ENCODE measurements around the gene SYNPO. TPM values are rescaled to one million over a fixed set of nuclear protein-coding genes. Genes with fewer than 3 reads are reported as not detected.

SYNPO gene
- polyA plus RNA-seq, 1 of the 3 experiments (the other 2 are of a cell fraction) = 5.1 TPM

DNA sequence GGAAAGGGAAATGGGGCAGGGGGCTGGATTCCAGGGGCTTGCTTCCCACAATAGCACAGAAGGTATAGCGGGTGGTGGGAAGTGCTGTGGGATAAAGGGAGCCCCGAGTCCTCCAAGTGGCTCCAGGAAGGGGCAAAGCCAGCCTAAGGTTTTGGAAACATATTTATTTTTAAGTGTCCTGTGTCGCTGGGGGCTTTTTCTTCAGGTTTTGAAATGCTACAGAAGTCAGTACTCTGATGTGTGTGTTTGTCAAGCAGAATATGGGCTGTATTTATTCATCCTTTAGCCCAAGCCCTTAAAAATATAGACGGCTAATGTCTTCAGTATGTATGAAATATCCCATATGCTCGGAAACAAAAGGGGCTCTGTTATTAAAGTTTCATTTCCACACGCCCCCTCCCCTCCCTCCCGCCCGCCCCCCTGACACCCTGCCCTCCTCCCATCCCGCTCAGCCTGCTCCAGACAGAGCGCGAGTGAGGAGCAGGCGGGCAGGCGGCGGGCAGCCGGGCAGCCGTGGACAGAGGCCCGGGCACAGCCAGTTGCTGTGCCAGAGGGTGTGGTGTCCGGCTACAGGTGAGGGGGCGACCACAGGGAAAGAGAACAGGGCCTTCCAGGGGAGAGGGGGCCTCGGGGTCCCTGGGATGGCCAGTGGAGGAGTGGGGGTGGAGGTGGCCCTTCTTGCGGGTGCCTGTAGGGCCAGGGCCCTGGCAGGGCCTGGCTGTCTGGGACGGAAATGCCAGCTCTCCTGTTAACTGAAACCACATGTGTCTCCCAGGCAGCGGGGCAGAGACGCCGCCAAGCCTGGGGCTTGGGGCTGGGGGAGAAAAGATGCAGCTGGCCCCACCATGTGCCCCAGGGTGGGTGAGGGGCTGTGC lies 39.6 kb upstream of the SYNPO start (continued):
- no peak for TF ChIP-seq FOSL2 (IDR thresholded peaks at IDR 0.05; ENCODE audit: borderline replicate concordance, low read depth)
- no peak for TF ChIP-seq EZH2phosphoT487 (IDR thresholded peaks at IDR 0.05; ENCODE audit: borderline replicate concordance, low read depth)
- TF ChIP-seq, protein P1, sequence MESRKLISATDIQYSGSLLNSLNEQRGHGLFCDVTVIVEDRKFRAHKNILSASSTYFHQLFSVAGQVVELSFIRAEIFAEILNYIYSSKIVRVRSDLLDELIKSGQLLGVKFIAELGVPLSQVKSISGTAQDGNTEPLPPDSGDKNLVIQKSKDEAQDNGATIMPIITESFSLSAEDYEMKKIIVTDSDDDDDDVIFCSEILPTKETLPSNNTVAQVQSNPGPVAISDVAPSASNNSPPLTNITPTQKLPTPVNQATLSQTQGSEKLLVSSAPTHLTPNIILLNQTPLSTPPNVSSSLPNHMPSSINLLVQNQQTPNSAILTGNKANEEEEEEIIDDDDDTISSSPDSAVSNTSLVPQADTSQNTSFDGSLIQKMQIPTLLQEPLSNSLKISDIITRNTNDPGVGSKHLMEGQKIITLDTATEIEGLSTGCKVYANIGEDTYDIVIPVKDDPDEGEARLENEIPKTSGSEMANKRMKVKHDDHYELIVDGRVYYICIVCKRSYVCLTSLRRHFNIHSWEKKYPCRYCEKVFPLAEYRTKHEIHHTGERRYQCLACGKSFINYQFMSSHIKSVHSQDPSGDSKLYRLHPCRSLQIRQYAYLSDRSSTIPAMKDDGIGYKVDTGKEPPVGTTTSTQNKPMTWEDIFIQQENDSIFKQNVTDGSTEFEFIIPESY (IDR thresholded peaks at IDR 0.05; ENCODE audit: borderline replicate concordance, low read depth) = no peak
- TF ChIP-seq MEF2A (IDR thresholded peaks at IDR 0.05; ENCODE audit: borderline replicate concordance, low read depth) = no peak

- TF ChIP-seq MXI1 (IDR thresholded peaks at IDR 0.05; ENCODE audit: low read depth, low read length) (peak; percentile 50; the same call in 1 of the 2 replicates), GABPA (IDR thresholded peaks at IDR 0.05; ENCODE audit: low read depth) (no peak), SMC3 (IDR thresholded peaks at IDR 0.05; ENCODE audit: low read depth, low read length) (no peak), TAF1 (IDR thresholded peaks at IDR 0.05; ENCODE audit: borderline replicate concordance, low read depth, low read length) (no peak), REST (IDR thresholded peaks at IDR 0.05; ENCODE audit: low read depth, low read length) (no peak), TCF12 (IDR thresholded peaks at IDR 0.05) (no peak), TEAD4 (IDR thresholded peaks at IDR 0.05; ENCODE audit: borderline replicate concordance, insufficient read depth) (no peak), RFX5 (IDR thresholded peaks at IDR 0.05; ENCODE audit: low read length) (no peak), NFIC (IDR thresholded peaks at IDR 0.05; ENCODE audit: borderline replicate concordance) (no peak), GATA2 (CRISPR knock-in tag; IDR thresholded peaks at IDR 0.05) (peak; percentile 84)
- H3K9ac ChIP-seq = peak overlapping the region; percentile 71; the same call in 1 of the 2 replicates
- H3F3A ChIP-seq (replicated peaks; ENCODE audit: insufficient read depth) = no peaks in the 10 kb centered on the region
- no peaks in the 10 kb centered on the region for H3K9me3 ChIP-seq
- peak overlapping the region; percentile 85 to 99; a peak in 3 of 4 replicates for H3K27ac ChIP-seq (ENCODE audit: low read depth in 2 of 2, low read length in 1 of 2)
- H3K36me3 ChIP-seq (replicated peaks in 1 of 2; ENCODE audit: control insufficient read depth in 1 of 2, insufficient read depth in 2 of 2, low read length in 1 of 2) = no peaks in the 10 kb centered on the region
- ChIA-PET POLR2A (interaction anchor here (0.7 to 2.4 kb wide), 22 partner anchors 10 to 99 kb away, joined by 3 to 15 read pairs (median 5); partner anchors contain the start of genes RBM22 and SYNPO), CTCF (interaction anchor here (0.6 to 4.2 kb wide), 10 partner anchors 8 to 56 kb away, joined by 3 to 32 read pairs (median 3); no protein-coding TSS in a partner anchor)
- H3K27me3 ChIP-seq (ENCODE audit: insufficient read depth) = no peaks in the 10 kb centered on the region
- no peaks in the 10 kb centered on the region for H3K79me2 ChIP-seq (ENCODE audit: insufficient read depth)
- H3K4me1 ChIP-seq (ENCODE audit: control insufficient read depth in 1 of 2, insufficient read depth in 2 of 2, low read depth in 1 of 2, low read length in 1 of 2) = peaks cover 27 to 82% of the 10 kb centered on the region in 2 experiments
- no peaks in the 10 kb centered on the region for H3K9me2 ChIP-seq
- peak overlapping the region; percentile 42 to 46 for H3K4me3 ChIP-seq (ENCODE audit: low read depth in 2 of 2, low read length in 1 of 2)
- 58% methylated on average over 11 of the region's 16 CpGs for WGBS (ENCODE audit: low lambda C conversion rate)
- peak overlapping the region; percentile 84 for H3K4me2 ChIP-seq
- no peaks in the 10 kb centered on the region for H4K20me1 ChIP-seq (ENCODE audit: insufficient read depth)
- no peak overlapping the region for H2AFZ ChIP-seq (ENCODE audit: low read depth)
- DNase-seq = no peak
These were observed 38.7 kb upstream of the SYNPO start for GRCh38 chr5:150601491-150602345.

Measured in SK-N-SH (cell line).